ENCODE measurements around the gene DENND11. TPM values are rescaled to one million over a fixed set of nuclear protein-coding genes. Genes with fewer than 3 reads are reported as not detected.
"Not testable (repeated sequence)": the region's sequence is repeated elsewhere in the genome, so short reads cannot be mapped to it uniquely, and the experiment has no call there.

The DENND11 gene
- total RNA-seq, 1 donor from 2014 or later = 77.0 TPM

GRCh38 chr7:141691961-141692360 is 10.0 kb downstream of the DENND11 start:
- Mint-ChIP-seq H3K27ac (ENCODE audit: unreplicated experiment) (no peak overlapping the region), H3K4me3 (ENCODE audit: unreplicated experiment) (no peak overlapping the region), H3K27me3 (ENCODE audit: unreplicated experiment) (peaks cover 3% of the 10 kb centered on the region), H3K4me1 (ENCODE audit: unreplicated experiment) (peaks cover 43% of the 10 kb centered on the region), H3K9me3 (ENCODE audit: unreplicated experiment) (no peaks in the 10 kb centered on the region), H3K36me3 (ENCODE audit: low read depth, unreplicated experiment) (peaks cover 7% of the 10 kb centered on the region)
- TF ChIP-seq CTCF (IDR thresholded peaks at IDR 0.05; ENCODE audit: unreplicated experiment) = no peak
- DNase-seq (ENCODE audit: low spot score) = no peak

- Mint-ChIP-seq H3K9me3 (ENCODE audit: unreplicated experiment) (no peaks in the 10 kb centered on the region), H3K4me1 (ENCODE audit: unreplicated experiment) (peaks cover 43% of the 10 kb centered on the region), H3K4me3 (ENCODE audit: unreplicated experiment) (no peak overlapping the region), H3K27me3 (ENCODE audit: unreplicated experiment) (peaks cover 3% of the 10 kb centered on the region), H3K36me3 (ENCODE audit: low read depth, unreplicated experiment) (peaks cover 11% of the 10 kb centered on the region), H3K27ac (ENCODE audit: unreplicated experiment) (no peak overlapping the region)
- TF ChIP-seq CTCF (IDR thresholded peaks at IDR 0.05; ENCODE audit: unreplicated experiment) = no peak
- DNase-seq (ENCODE audit: low spot score) = no peak
Observed at GRCh38 chr7:141691540-141691939, 10.4 kb downstream of the DENND11 start.

GRCh38 chr7:141689072-141689825 is 12.7 kb downstream of the DENND11 start:
- not testable (repeated sequence) for H3K9me3 Mint-ChIP-seq (ENCODE audit: unreplicated experiment); H3K27me3 Mint-ChIP-seq (ENCODE audit: unreplicated experiment); H3K27ac Mint-ChIP-seq (ENCODE audit: unreplicated experiment); H3K4me3 Mint-ChIP-seq (ENCODE audit: unreplicated experiment); DNase-seq (ENCODE audit: low spot score)
- Mint-ChIP-seq H3K4me1 (ENCODE audit: unreplicated experiment) (peaks cover 29% of the 10 kb centered on the region), H3K36me3 (ENCODE audit: low read depth, unreplicated experiment) (peaks cover 20% of the 10 kb centered on the region)

GRCh38 chr7:141688043-141688442 is 13.9 kb downstream of the DENND11 start:
- no peaks in the 10 kb centered on the region for H3K9me3 Mint-ChIP-seq (ENCODE audit: unreplicated experiment)
- TF ChIP-seq CTCF (IDR thresholded peaks at IDR 0.05; ENCODE audit: unreplicated experiment) = no peak

GRCh38 chr7:141686670-141687069 is 15.3 kb downstream of the DENND11 start:
- DNase-seq (ENCODE audit: low spot score) = no peak
- H3K36me3 Mint-ChIP-seq (ENCODE audit: low read depth, unreplicated experiment) = peaks cover 20% of the 10 kb centered on the region
- H3K27ac Mint-ChIP-seq (ENCODE audit: unreplicated experiment) = no peak overlapping the region
- no peak overlapping the region for H3K4me3 Mint-ChIP-seq (ENCODE audit: unreplicated experiment)
- no peaks in the 10 kb centered on the region for H3K9me3 Mint-ChIP-seq (ENCODE audit: unreplicated experiment)
- H3K4me1 Mint-ChIP-seq (ENCODE audit: unreplicated experiment) = peaks cover 25% of the 10 kb centered on the region
- H3K27me3 Mint-ChIP-seq (ENCODE audit: unreplicated experiment) = no peaks in the 10 kb centered on the region
- no peak for TF ChIP-seq CTCF (IDR thresholded peaks at IDR 0.05; ENCODE audit: unreplicated experiment)

More at GRCh38 chr7:141688043-141688442, 13.9 kb downstream of the DENND11 start:
- peaks cover 20% of the 10 kb centered on the region for H3K36me3 Mint-ChIP-seq (ENCODE audit: low read depth, unreplicated experiment)
- H3K27me3 Mint-ChIP-seq (ENCODE audit: unreplicated experiment) = no peaks in the 10 kb centered on the region
- no peak overlapping the region for H3K4me3 Mint-ChIP-seq (ENCODE audit: unreplicated experiment)
- no peak for DNase-seq (ENCODE audit: low spot score)
- H3K27ac Mint-ChIP-seq (ENCODE audit: unreplicated experiment) = no peak overlapping the region
- H3K4me1 Mint-ChIP-seq (ENCODE audit: unreplicated experiment) = peaks cover 28% of the 10 kb centered on the region
